Measurements from ENCODE around the gene SLC12A1. TPM values are rescaled to one million over a fixed set of nuclear protein-coding genes. Genes with fewer than 3 reads are reported as not detected.

The SLC12A1 gene
- polyA plus RNA-seq, 1 of the 3 experiments (the other 2 are of a cell fraction) = not detected

- POLR2A ChIA-PET = no interaction called here
- H3K36me3 ChIP-seq (replicated peaks in 1 of 2; ENCODE audit: control insufficient read depth in 1 of 2, insufficient read depth in 2 of 2, low read length in 1 of 2) = peaks cover 32 to 39% of the 10 kb centered on the region in 2 experiments
- H3F3A ChIP-seq (replicated peaks; ENCODE audit: insufficient read depth) = peaks cover 19% of the 10 kb centered on the region
- no peak overlapping the region for H3K4me3 ChIP-seq (ENCODE audit: low read depth in 2 of 2, low read length in 1 of 2)
- no peak for TF ChIP-seq ZBTB33 (IDR thresholded peaks at IDR 0.05; ENCODE audit: borderline replicate concordance, low read depth)
- no peak for TF ChIP-seq MXI1 (IDR thresholded peaks at IDR 0.05; ENCODE audit: low read depth, low read length)
- TF ChIP-seq GABPA (IDR thresholded peaks at IDR 0.05; ENCODE audit: low read depth) = no peak
- TF ChIP-seq FOSL2 (IDR thresholded peaks at IDR 0.05; ENCODE audit: borderline replicate concordance, low read depth) = no peak
- TF ChIP-seq POLR2AphosphoS5 (IDR thresholded peaks at IDR 0.05; ENCODE audit: low read depth, low read length) = no peak
- TF ChIP-seq TEAD4 (IDR thresholded peaks at IDR 0.05; ENCODE audit: borderline replicate concordance, insufficient read depth) = no peak
- no peak for TF ChIP-seq RCOR1 (IDR thresholded peaks at IDR 0.05; ENCODE audit: low read length)
- TF ChIP-seq MAX (IDR thresholded peaks at IDR 0.05; ENCODE audit: low read depth) = no peak
- no peak for TF ChIP-seq RXRA (IDR thresholded peaks at IDR 0.05; ENCODE audit: borderline replicate concordance, low read depth)
- no peak for TF ChIP-seq NRF1 (IDR thresholded peaks at IDR 0.05; ENCODE audit: low read depth, low read length)
- no peak for TF ChIP-seq YY1 (IDR thresholded peaks at IDR 0.05; ENCODE audit: low read depth)
- no peak for TF ChIP-seq FOXJ3 (CRISPR knock-in tag; IDR thresholded peaks at IDR 0.05)
- no peak for TF ChIP-seq RFX5 (IDR thresholded peaks at IDR 0.05; ENCODE audit: low read length)
- no peak for TF ChIP-seq USF2 (IDR thresholded peaks at IDR 0.05; ENCODE audit: borderline replicate concordance, low read depth, low read length)
- TF ChIP-seq SIN3A (IDR thresholded peaks at IDR 0.05; ENCODE audit: borderline replicate concordance, low read depth, low read length) = no peak
- DNase-seq = no peak
- no peaks in the 10 kb centered on the region for H3K9me3 ChIP-seq
- H4K20me1 ChIP-seq (ENCODE audit: insufficient read depth) = no peaks in the 10 kb centered on the region
- no peak overlapping the region for H3K4me2 ChIP-seq
- H3K27me3 ChIP-seq (ENCODE audit: insufficient read depth) = no peaks in the 10 kb centered on the region
- H3K9ac ChIP-seq = no peak overlapping the region
- no peaks in the 10 kb centered on the region for H3K79me2 ChIP-seq (ENCODE audit: insufficient read depth)
- no peaks in the 10 kb centered on the region for H3K4me1 ChIP-seq (ENCODE audit: control insufficient read depth in 1 of 2, insufficient read depth in 2 of 2, low read depth in 1 of 2, low read length in 1 of 2)
- H3K9me2 ChIP-seq = no peaks in the 10 kb centered on the region
- CTCF ChIA-PET = interaction anchor here (0.8 to 2.0 kb wide), 3 partner anchors 9 to 12 kb away, joined by 3 to 7 read pairs (median 4); no protein-coding TSS in a partner anchor
- no peak overlapping the region for H2AFZ ChIP-seq (ENCODE audit: low read depth)
- no peak overlapping the region for H3K27ac ChIP-seq (ENCODE audit: low read depth in 2 of 2, low read length in 1 of 2)
Measured at GRCh38 chr15:48345516-48345915, 139.4 kb downstream of the SLC12A1 start.
